Upper lobe of right lung (tissue), 1 donor: ENCODE measurements around the gene MYL6. TPM values are rescaled to one million over a fixed set of nuclear protein-coding genes. Genes with fewer than 3 reads are reported as not detected.

ENCODE experiments used
- ATAC-seq: fragments of 200-7000 bp; cut with Tn5 transposase; one replicate; pipeline ENCODE4 v1.9.1; 2020; ENCODE audit warnings: mild to moderate bottlenecking, moderate library complexity
- DNase-seq: peaks from one replicate; pipeline ENCODE4 v3.0.0-alpha.2; 2020
- H3K27ac ChIP-seq: fragments of 200-600 bp; one replicate; pipeline ENCODE4 v1.8.0; 2022
- H3K27me3 ChIP-seq: fragments of 200-600 bp; one replicate; pipeline ENCODE4 v1.8.0; 2022; ENCODE audit warnings: mild to moderate bottlenecking
- H3K36me3 ChIP-seq: fragments of 200-600 bp; one replicate; pipeline ENCODE4 v1.8.0; 2022
- H3K4me1 ChIP-seq: fragments of 200-600 bp; one replicate; pipeline ENCODE4 v1.8.0; 2022
- H3K4me3 ChIP-seq: fragments of 200-600 bp; one replicate; pipeline ENCODE4 v1.8.0; 2022; ENCODE audit warnings: mild to moderate bottlenecking
- H3K9me3 ChIP-seq: fragments of 200-600 bp; one replicate; pipeline ENCODE4 v1.8.0; 2022
- CTCF ChIP-seq: fragments of 200-600 bp; IDR thresholded peaks from one replicate; pipeline ENCODE4 v1.8.0; 2022; ENCODE audit warnings: antibody characterized with exemption
- intact Hi-C: fragments of 100-400 bp; cut with DNase I; formaldehyde crosslinking; loops from one replicate; pipeline ENCODE4 v1.11.0; 2022
- total RNA-seq: library from RNA; stranded (reverse); fragmentation: NEBNext Ultra II Directional; extraction: Animal tissue kit (Norgen Biotek cat#: 25700); gene quantifications from one replicate; pipeline ENCODE4 v1.2.1, GENCODE V29; 2021
- donor health status: DM: no; HTN: yes; CAD: no; lungs with severe emphysema.

Gene MYL6
- total RNA-seq, 1 donor from 2014 or later = 1,254 TPM

GRCh38 chr12:56202838-56203237 is 44.7 kb downstream of the MYL6 start:
- intact Hi-C loops = no loop called here
- H3K27ac ChIP-seq = peak overlapping the region; percentile 8
- H3K4me1 ChIP-seq = peaks cover 13% of the 10 kb centered on the region
- TF ChIP-seq CTCF = no peak
- no peaks in the 10 kb centered on the region for H3K27me3 ChIP-seq
- DNase-seq = no peak
- no peaks in the 10 kb centered on the region for H3K9me3 ChIP-seq
- peaks cover 36% of the 10 kb centered on the region for H3K36me3 ChIP-seq
- H3K4me3 ChIP-seq = no peak overlapping the region
- ATAC-seq = no peak

- no peak for ATAC-seq
Observed at GRCh38 chr12:56204275-56204674, 46.1 kb downstream of the MYL6 start.

DNA sequence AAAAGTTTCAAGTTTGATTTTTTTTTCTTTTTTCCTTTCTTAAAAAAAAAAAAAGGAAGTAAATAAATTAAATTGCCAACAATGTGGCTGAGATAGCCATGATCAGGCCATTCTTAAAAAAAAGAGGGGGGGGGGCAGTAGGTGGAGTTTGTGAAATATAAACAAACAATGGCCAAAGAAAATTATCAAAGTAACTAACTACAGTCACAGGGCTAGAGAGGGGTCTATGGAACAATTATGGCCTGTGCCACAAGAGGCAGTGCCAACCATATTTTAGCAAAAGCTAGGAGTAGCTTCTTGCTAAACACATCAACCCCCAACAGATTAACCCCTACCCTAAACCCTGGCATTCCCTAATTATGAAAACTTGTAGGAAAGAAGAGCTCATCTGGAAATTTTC is 47.3 kb downstream of the MYL6 start:
- ATAC-seq (no peak), DNase-seq (no peak)
- TF ChIP-seq CTCF = no peak
- intact Hi-C loops = no loop called here
- Histone ChIP-seq H3K36me3 (peaks cover 62% of the 10 kb centered on the region), H3K4me3 (no peak overlapping the region), H3K27me3 (no peaks in the 10 kb centered on the region), H3K9me3 (no peaks in the 10 kb centered on the region), H3K27ac (no peak overlapping the region), H3K4me1 (peaks cover 13% of the 10 kb centered on the region)

More at GRCh38 chr12:56204275-56204674, 46.1 kb downstream of the MYL6 start:
- TF ChIP-seq CTCF = no peak
- H3K36me3 ChIP-seq = peaks cover 50% of the 10 kb centered on the region
- no peaks in the 10 kb centered on the region for H3K9me3 ChIP-seq
- H3K4me1 ChIP-seq = peaks cover 13% of the 10 kb centered on the region
- intact Hi-C loops = no loop called here
- DNase-seq = no peak
- no peak overlapping the region for H3K4me3 ChIP-seq
- no peaks in the 10 kb centered on the region for H3K27me3 ChIP-seq
- no peak overlapping the region for H3K27ac ChIP-seq

DNA sequence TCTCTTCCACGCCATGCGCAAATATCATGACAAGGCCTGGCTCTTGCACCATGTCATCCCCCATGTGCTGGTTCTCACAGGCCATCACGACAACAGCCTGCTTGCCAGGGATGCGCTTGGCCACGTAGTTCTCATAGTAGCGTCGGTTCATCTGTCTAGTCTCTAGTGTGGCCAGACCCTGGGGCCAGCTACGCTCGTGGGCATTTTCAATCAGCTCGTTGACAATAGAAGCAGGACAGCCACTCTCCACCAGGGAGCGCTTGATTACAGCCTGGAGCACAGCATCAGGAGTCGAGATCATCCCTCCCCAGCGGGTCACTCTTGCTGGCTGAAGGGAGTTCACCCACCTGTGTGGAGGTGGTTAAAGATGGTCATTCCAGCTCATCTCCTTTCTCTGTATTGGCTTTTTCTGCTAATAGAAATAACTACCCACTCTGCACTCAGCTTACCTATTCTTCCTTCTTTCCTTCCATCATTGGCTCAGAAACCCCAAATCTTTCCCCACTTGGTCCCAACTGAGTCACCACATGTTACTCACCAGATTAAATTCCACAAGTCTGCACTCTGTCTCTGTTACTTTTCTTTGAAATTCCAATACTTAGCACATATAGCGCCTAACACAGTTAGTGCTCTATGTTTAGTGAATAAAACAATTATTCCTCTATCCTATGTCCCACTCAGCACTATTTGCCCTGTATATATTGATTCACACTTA is 48.5 kb downstream of the MYL6 start:
- ATAC-seq = peak; percentile 83

GRCh38 chr12:56208006-56208405 is 49.8 kb downstream of the MYL6 start:
- no peak for TF ChIP-seq CTCF
- Histone ChIP-seq H3K27ac (no peak overlapping the region), H3K4me3 (no peak overlapping the region), H3K4me1 (peaks cover 6% of the 10 kb centered on the region), H3K36me3 (peaks cover 88% of the 10 kb centered on the region), H3K9me3 (no peaks in the 10 kb centered on the region), H3K27me3 (no peaks in the 10 kb centered on the region)
- ATAC-seq = no peak
- intact Hi-C loops = no loop called here
- DNase-seq = no peak

More for the DNA sequence above, 48.5 kb downstream of the MYL6 start:
- no peak overlapping the region for H3K4me3 ChIP-seq
- peak; percentile 49 for TF ChIP-seq CTCF
- intact Hi-C loops = no loop called here
- H3K9me3 ChIP-seq = no peaks in the 10 kb centered on the region
- peaks cover 74% of the 10 kb centered on the region for H3K36me3 ChIP-seq
- peaks cover 13% of the 10 kb centered on the region for H3K4me1 ChIP-seq
- no peak for DNase-seq
- H3K27me3 ChIP-seq = no peaks in the 10 kb centered on the region
- H3K27ac ChIP-seq = no peak overlapping the region

Other genes with a start within 250 kb of the MYL6 start
- gene PYM1, start 230.5 kb upstream of the MYL6 start, total RNA-seq = 29.1 TPM
- 29.0 TPM for gene DGKA, start 227.2 kb upstream of the MYL6 start, total RNA-seq
- gene PMEL, start 192.3 kb upstream of the MYL6 start, total RNA-seq = 4.9 TPM
- gene CDK2, start 191.5 kb upstream of the MYL6 start, total RNA-seq = 28.0 TPM
- 150 TPM for gene RAB5B, start 184.3 kb upstream of the MYL6 start, total RNA-seq
- 20.3 TPM for gene SUOX, start 161.1 kb upstream of the MYL6 start, total RNA-seq
- 10.5 TPM for gene IKZF4, start 137.3 kb upstream of the MYL6 start, total RNA-seq
- gene RPS26, start 116.4 kb upstream of the MYL6 start, total RNA-seq = 55.4 TPM
- gene ERBB3, start 78.2 kb upstream of the MYL6 start, total RNA-seq = 60.7 TPM
- gene PA2G4, start 53.8 kb upstream of the MYL6 start, total RNA-seq = 71.4 TPM
- gene RPL41, start 41.7 kb upstream of the MYL6 start, total RNA-seq = 2,726 TPM
- gene ZC3H10, start 40.1 kb upstream of the MYL6 start, total RNA-seq = 8.4 TPM
- 101 TPM for gene ESYT1, start 30.1 kb upstream of the MYL6 start, total RNA-seq
- 19.5 TPM for gene MYL6B, start 5.8 kb upstream of the MYL6 start, total RNA-seq
- 117 TPM for gene SMARCC2, start 31.1 kb downstream of the MYL6 start, total RNA-seq
- gene RNF41, start 63.6 kb downstream of the MYL6 start, total RNA-seq = 51.6 TPM
- 19.8 TPM for gene NABP2, start 66.0 kb downstream of the MYL6 start, total RNA-seq
- 0.87 TPM for gene SLC39A5, start 71.7 kb downstream of the MYL6 start, total RNA-seq
- gene ANKRD52, start 100.0 kb downstream of the MYL6 start, total RNA-seq = 28.0 TPM
- gene COQ10A, start 108.6 kb downstream of the MYL6 start, total RNA-seq = 12.0 TPM
- gene CS, start 142.0 kb downstream of the MYL6 start, total RNA-seq = 159 TPM
- 101 TPM for gene CNPY2, start 157.6 kb downstream of the MYL6 start, total RNA-seq
- 84.4 TPM for gene PAN2, start 175.6 kb downstream of the MYL6 start, total RNA-seq
- gene IL23A, start 180.5 kb downstream of the MYL6 start, total RNA-seq = 0.81 TPM
- 199 TPM for gene STAT2, start 201.7 kb downstream of the MYL6 start, total RNA-seq
- not detected for gene APOF, start 204.5 kb downstream of the MYL6 start, total RNA-seq